Cardiac fibroblast (primary cell): Measurements from ENCODE around the gene LRRC36.

ENCODE experiments used
- DNase-seq, 2 donors: peaks; one replicate each; pipeline versions ENCODE4 v3.0.0 to v3.0.0-alpha.2; 2010; ENCODE audit warnings: low read depth in 2 of 2
- H3K4me3 ChIP-seq, 2 donors: replicated peaks in 1 of 2; 1 replicate in 1 of 2; 2 replicates in 1 of 2; pipeline ENCODE4 v1.5.1; 2011; ENCODE audit warnings: low read depth in 2 of 2, low read length in 2 of 2, mild to moderate bottlenecking in 2 of 2, moderate library complexity in 1 of 2
- TF ChIP-seq, protein P1 (sequence below): IDR thresholded peaks from one replicate; pipeline ENCODE4 v1.5.1; 2011; ENCODE audit warnings: low read depth, mild to moderate bottlenecking, low read length, inconsistent platforms

The LRRC36 gene

DNA sequence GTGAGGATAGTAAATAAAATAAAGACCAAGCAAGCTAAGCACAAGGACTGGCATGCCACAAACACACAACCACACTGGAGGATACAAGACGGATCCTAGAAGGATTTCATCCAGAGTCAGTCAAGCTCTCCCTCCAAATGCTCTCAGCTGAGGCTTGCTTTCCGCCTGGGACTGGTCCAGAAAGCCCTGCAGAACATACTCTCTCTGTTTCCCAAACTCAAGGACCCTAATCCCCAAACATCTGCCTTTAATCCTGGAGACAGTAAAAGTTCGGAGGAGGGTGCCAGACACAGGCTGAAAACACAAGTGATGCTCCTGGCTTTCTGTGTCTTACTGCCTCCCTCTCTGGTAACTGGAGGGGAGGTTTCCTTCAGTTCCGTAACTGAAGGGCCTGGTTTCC, 99.0 kb downstream of the LRRC36 start:
- TF ChIP-seq, protein P1, sequence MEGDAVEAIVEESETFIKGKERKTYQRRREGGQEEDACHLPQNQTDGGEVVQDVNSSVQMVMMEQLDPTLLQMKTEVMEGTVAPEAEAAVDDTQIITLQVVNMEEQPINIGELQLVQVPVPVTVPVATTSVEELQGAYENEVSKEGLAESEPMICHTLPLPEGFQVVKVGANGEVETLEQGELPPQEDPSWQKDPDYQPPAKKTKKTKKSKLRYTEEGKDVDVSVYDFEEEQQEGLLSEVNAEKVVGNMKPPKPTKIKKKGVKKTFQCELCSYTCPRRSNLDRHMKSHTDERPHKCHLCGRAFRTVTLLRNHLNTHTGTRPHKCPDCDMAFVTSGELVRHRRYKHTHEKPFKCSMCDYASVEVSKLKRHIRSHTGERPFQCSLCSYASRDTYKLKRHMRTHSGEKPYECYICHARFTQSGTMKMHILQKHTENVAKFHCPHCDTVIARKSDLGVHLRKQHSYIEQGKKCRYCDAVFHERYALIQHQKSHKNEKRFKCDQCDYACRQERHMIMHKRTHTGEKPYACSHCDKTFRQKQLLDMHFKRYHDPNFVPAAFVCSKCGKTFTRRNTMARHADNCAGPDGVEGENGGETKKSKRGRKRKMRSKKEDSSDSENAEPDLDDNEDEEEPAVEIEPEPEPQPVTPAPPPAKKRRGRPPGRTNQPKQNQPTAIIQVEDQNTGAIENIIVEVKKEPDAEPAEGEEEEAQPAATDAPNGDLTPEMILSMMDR = no peak
- no peak overlapping the region for H3K4me3 ChIP-seq
- DNase-seq = no peak

DNA sequence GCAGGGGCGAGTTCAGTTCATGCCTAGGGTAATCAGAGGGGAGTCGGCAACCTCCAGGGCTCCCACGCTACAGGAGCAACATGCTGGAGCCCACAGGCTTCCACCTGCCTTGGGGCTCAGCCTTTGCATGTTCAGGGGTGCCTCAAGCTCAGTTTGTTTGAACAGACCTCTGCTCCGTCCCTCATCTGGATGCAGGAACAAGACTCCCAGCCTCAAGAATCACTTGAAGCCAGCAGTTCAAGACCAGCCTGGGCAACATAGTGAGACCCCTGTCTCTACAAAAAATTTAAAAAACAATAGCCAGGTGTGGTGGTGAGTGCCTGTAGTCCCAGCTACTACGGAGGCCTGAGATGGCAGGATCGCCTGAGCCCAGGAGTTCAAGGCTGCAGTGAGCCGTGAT, 99.4 kb downstream of the LRRC36 start:
- H3K4me3 ChIP-seq = no peak overlapping the region
- TF ChIP-seq, protein P1 = no peak
- no peak for DNase-seq

DNA sequence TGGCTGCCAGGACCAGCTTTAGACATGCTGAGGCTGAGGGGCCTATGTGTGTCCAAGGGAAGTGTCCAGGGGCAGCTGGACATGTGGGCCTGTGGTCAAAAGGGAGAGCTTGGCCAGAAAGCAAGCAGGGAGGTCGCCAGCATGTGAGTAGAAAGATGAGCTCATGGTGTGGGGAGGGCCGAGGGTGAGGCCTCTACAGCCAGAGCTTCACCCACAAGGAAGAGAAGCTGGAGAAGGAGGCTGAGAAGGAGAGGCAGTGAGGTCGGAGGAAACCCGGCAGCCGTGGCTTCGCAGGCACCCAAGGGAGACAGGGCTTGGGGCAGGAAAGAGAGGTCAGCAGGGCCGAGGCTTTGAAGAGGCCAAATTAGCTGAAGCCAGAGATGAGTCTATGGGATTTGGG, 100.3 kb downstream of the LRRC36 start:
- TF ChIP-seq, protein P1 = no peak
- DNase-seq = no peak
- no peak overlapping the region for H3K4me3 ChIP-seq

DNA sequence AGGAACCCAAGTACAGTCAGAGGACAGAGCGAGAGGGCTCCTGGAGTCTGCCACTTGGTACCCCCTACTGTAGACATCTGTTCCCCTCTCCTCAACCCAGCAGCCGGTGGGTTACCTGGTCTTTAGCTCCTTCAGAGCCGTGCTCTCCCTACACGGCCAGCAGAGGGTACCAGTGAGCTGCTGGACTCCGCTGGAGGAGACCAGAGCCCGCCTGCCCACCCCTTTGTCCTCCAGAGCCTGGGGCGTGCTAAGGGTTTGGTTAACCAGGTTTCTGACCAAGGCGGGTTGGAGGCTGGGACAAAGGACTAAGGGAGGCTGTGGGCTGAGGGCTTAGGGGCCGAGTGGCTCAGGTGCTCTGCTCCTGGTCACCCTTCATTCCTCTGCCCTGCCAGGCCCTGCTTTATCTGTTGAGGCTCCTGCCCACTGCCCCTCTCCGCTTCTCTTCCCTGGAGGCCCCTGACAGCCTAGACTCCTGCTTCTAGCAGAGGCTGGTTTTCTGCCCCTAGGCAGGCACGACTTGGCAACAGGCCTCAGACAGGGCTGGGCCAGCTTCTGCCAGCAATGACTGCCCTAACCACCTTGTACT, 101.6 kb downstream of the LRRC36 start:
- TF ChIP-seq, protein P1 = peak; percentile 93
- DNase-seq = peak; percentile 57 to 75

GRCh38 chr16:67429053-67429798, 102.6 kb downstream of the LRRC36 start:
- TF ChIP-seq, protein P1 = no peak
- H3K4me3 ChIP-seq = no peak overlapping the region
- DNase-seq = no peak

More for the DNA sequence above, 101.6 kb downstream of the LRRC36 start:
- no peak overlapping the region for H3K4me3 ChIP-seq

DNA sequence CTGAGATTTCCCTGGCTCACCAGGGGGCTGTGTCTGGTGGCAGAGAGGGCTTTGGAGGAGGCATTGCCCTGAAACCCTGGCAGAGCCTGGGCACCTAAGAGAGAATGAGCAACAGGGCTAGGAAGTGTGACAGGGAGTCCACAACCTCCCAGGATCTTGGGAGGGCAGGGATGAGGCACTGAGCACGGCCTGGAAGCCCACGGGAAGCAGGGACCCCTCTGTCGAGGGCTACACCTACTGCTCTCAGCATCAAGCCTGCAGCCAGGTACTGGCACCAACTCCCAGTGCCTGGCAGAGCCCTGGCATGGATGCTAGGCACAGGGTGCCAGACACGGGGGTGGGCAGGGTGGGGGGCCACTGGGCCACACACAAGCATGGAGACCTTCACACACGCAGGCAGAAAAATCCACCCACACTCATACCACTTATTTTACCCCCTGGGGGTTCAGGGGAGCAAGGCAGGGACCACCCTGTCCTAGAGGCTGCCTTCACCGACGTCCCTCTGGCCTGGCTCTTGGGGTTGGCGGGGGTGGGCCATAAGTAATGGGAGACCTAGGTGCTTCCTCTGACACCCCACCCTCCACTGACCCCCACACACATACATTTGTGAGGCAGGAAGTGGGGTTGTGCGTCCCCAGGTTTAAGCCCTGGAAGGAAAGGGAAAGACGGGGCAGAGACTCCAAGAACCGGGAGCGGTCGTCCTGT, 103.3 kb downstream of the LRRC36 start:
- no peak overlapping the region for H3K4me3 ChIP-seq
- no peak for DNase-seq
- TF ChIP-seq, protein P1 = no peak
